GM12878 (cell line): ENCODE measurements around the gene FUS. TPM values are rescaled to one million over a fixed set of nuclear protein-coding genes. Genes with fewer than 3 reads are reported as not detected.

ENCODE experiments used
- E2F8 ChIP-seq: fragments of 450-650 bp; IDR thresholded peaks from 2 replicates; pipeline ENCODE4 v1.6.1; 2018; ENCODE audit warnings: mild to moderate bottlenecking, low read depth, moderate library complexity; ENCODE audit not compliant: partially characterized antibody
- IRF3 ChIP-seq: fragments of 450-650 bp; IDR thresholded peaks from 2 replicates; pipeline ENCODE4 v1.6.1; 2014; ENCODE audit warnings: mild to moderate bottlenecking
- KDM1A ChIP-seq: fragments of 200-600 bp; sonication (generic); IDR thresholded peaks from 2 replicates; pipeline ENCODE4 v1.6.1; 2016; ENCODE audit warnings: borderline replicate concordance
- MTA2 ChIP-seq: fragments of 450-650 bp; IDR thresholded peaks from 2 replicates; pipeline ENCODE4 v1.6.1; 2016; ENCODE audit warnings: low read depth, mild to moderate bottlenecking, moderate library complexity
- MTA3 ChIP-seq: IDR thresholded peaks from 2 replicates; pipeline ENCODE4 v1.6.1; 2012; ENCODE audit warnings: low read length, inconsistent platforms, borderline replicate concordance
- NBN ChIP-seq: fragments of 450-650 bp; IDR thresholded peaks from 2 replicates; pipeline ENCODE4 v1.6.1; 2016
- NFXL1 ChIP-seq: fragments of 450-650 bp; IDR thresholded peaks from 2 replicates; pipeline ENCODE4 v1.6.1; 2017; ENCODE audit warnings: antibody characterized with exemption, mild to moderate bottlenecking, borderline replicate concordance
- PAX8 ChIP-seq: fragments of 450-650 bp; IDR thresholded peaks from 2 replicates; pipeline ENCODE4 v1.6.1; 2017; ENCODE audit warnings: mild to moderate bottlenecking, moderate library complexity
- POLR2AphosphoS5 ChIP-seq: IDR thresholded peaks from 2 replicates; pipeline ENCODE4 v1.6.1; 2011; ENCODE audit warnings: mild to moderate bottlenecking, low read length, inconsistent platforms
- RCOR1 ChIP-seq: conservative IDR thresholded peaks from 2 replicates; pipeline ENCODE4 v1.6.1; 2012; ENCODE audit warnings: low read depth, low read length, improper control_type of control experiment
- REST ChIP-seq: IDR thresholded peaks from 2 replicates; pipeline ENCODE4 v1.6.1; 2012; ENCODE audit warnings: mild to moderate bottlenecking, low read depth, low read length
- SP1 ChIP-seq: IDR thresholded peaks from one replicate; pipeline ENCODE4 v1.6.1; 2011; ENCODE audit warnings: low read depth, low read length
- SREBF2 ChIP-seq: IDR thresholded peaks from 2 replicates; pipeline ENCODE4 v1.6.1; 2012; ENCODE audit warnings: mild to moderate bottlenecking, low read length
- SUZ12 ChIP-seq: fragments of 200-600 bp; sonication (generic); IDR thresholded peaks from one replicate; pipeline ENCODE4 v1.6.1; 2018; ENCODE audit warnings: antibody characterized with exemption, mild to moderate bottlenecking; ENCODE audit not compliant: unreplicated experiment
- ZBTB33 ChIP-seq: fragments of 450-650 bp; IDR thresholded peaks from 2 replicates; pipeline ENCODE4 v1.6.1; 2017; ENCODE audit warnings: mild to moderate bottlenecking
- ZNF592 ChIP-seq: fragments of 450-650 bp; IDR thresholded peaks from 2 replicates; pipeline ENCODE4 v1.6.1; 2017; ENCODE audit warnings: mild to moderate bottlenecking, moderate library complexity
- polyA plus RNA-seq, 11 experiments: library from polyadenylated mRNA; depleted of rRNA in 4 of 11; unstranded in 6 of 11; stranded (reverse) in 5 of 11; fragments of >200 nt; fragmentation: Nextera tagmentation in 4 of 11; fragmentation: Illumina TruSeq in 1 of 11; extraction: Ambion mirVana in 4 of 11; extraction: Trizol in 1 of 11; gene quantifications; 1 replicate in 1 of 11; 2 replicates in 10 of 11; pipeline versions ENCODE4 v1.2.1 to v1.2.3, GENCODE V29; 2011 to 2016; ENCODE audit warnings: inconsistent platforms in 2 of 11, missing spikeins in 2 of 11, low read depth in 1 of 11
- total RNA-seq, 4 experiments: library from RNA; depleted of rRNA in 3 of 4; stranded (reverse); fragments of >200 nt in 3 of 4; fragmentation: Illumina TruSeq in 1 of 4; extraction: Trizol in 1 of 4; gene quantifications; 2 replicates each; pipeline versions ENCODE4 v1.2.1 to v1.2.3, GENCODE V29; 2013 to 2021

The FUS gene
- total and polyA plus RNA-seq, 10 of the 15 experiments (the other 5 are each of a cell fraction or from before 2014, with no cell fraction given), result 46.8 to 521 (median 347) TPM

- TF ChIP-seq E2F8, result no peak
- no peak for TF ChIP-seq SREBF2
- no peak for TF ChIP-seq ZNF592
- TF ChIP-seq RCOR1, result no peak
- TF ChIP-seq SP1, result no peak
- no peak for TF ChIP-seq SUZ12
- TF ChIP-seq KDM1A, result no peak
- no peak for TF ChIP-seq REST
- no peak for TF ChIP-seq NFXL1
- peak; percentile 14 for TF ChIP-seq POLR2AphosphoS5
- TF ChIP-seq MTA3, result peak; percentile 73; the same call in 1 of the 2 replicates
- no peak for TF ChIP-seq MTA2
- no peak for TF ChIP-seq ZBTB33
- TF ChIP-seq IRF3, result no peak
- no peak for TF ChIP-seq PAX8
- TF ChIP-seq NBN, result no peak
These were observed 21.9 kb downstream of the FUS start (continued) for GRCh38 chr16:31201582-31202413.
